Osteocyte (in vitro differentiated cells): ENCODE results near the gene POLR2C. TPM values are rescaled to one million over a fixed set of nuclear protein-coding genes. Genes with fewer than 3 reads are reported as not detected.
"Not testable (repeated sequence)": the region's sequence is repeated elsewhere in the genome, so short reads cannot be mapped to it uniquely, and the experiment has no call there.

Experiments used
- DNase-seq: peaks from one replicate; pipeline ENCODE4 v3.0.0; 2021; ENCODE audit warnings: mixed read lengths; ENCODE audit not compliant: unreplicated experiment; ENCODE audit errors: extremely low spot score
- H3K27ac Mint-ChIP-seq: one replicate; pipeline ENCODE4 v1.8.0; 2021; ENCODE audit warnings: mild to moderate bottlenecking, mixed read lengths; ENCODE audit not compliant: unreplicated experiment
- H3K27me3 Mint-ChIP-seq: one replicate; pipeline ENCODE4 v1.8.0; 2021; ENCODE audit warnings: mixed read lengths; ENCODE audit not compliant: unreplicated experiment
- H3K36me3 Mint-ChIP-seq: one replicate; pipeline ENCODE4 v1.8.0; 2021; ENCODE audit warnings: mixed read lengths; ENCODE audit not compliant: unreplicated experiment
- H3K4me1 Mint-ChIP-seq: one replicate; pipeline ENCODE4 v1.8.0; 2021; ENCODE audit warnings: mixed read lengths; ENCODE audit not compliant: unreplicated experiment
- H3K4me3 Mint-ChIP-seq: one replicate; pipeline ENCODE4 v1.8.0; 2021; ENCODE audit warnings: mild to moderate bottlenecking, moderate library complexity, mixed read lengths; ENCODE audit not compliant: unreplicated experiment
- H3K9me3 Mint-ChIP-seq: one replicate; pipeline ENCODE4 v1.8.0; 2021; ENCODE audit warnings: mixed read lengths; ENCODE audit not compliant: unreplicated experiment
- CTCF ChIP-seq: fragments of 200-600 bp; sonication (generic); IDR thresholded peaks from 2 replicates; pipeline ENCODE4 v1.5.0; 2021; ENCODE audit warnings: antibody characterized with exemption, mild to moderate bottlenecking, moderate library complexity
- total RNA-seq: library from RNA; stranded (reverse); gene quantifications from 2 replicates; pipeline ENCODE4 v1.2.1, GENCODE V29; 2021

Gene POLR2C
- total RNA-seq, 1 donor from 2014 or later, result 46.8 TPM

DNA sequence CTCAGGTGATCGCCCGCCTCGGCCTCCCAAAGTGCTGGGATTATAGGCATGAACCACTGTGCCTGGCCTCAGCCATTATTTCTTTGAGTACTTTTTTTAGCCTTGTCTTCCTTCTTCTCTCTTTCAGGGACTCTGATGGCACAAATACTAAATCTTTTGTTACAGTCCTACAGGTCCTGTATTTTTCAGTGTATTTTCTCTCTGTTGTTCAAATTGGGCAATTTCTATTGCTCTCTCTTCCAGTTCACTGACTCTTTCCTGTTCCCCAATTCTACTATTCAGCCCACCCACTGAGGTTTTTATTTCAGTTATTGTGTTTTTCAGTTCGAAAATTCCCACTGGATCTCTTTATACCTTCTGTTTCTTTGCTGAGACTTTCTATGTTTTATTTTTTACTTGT is 31.3 kb downstream of the POLR2C start:
- DNase-seq, result no peak
- no peak overlapping the region for H3K4me3 Mint-ChIP-seq
- H3K4me1 Mint-ChIP-seq, result no peaks in the 10 kb centered on the region
- H3K27me3 Mint-ChIP-seq, result peaks cover 35% of the 10 kb centered on the region
- TF ChIP-seq CTCF, result no peak
- no peaks in the 10 kb centered on the region for H3K36me3 Mint-ChIP-seq
- H3K9me3 Mint-ChIP-seq, result no peaks in the 10 kb centered on the region
- no peak overlapping the region for H3K27ac Mint-ChIP-seq

DNA sequence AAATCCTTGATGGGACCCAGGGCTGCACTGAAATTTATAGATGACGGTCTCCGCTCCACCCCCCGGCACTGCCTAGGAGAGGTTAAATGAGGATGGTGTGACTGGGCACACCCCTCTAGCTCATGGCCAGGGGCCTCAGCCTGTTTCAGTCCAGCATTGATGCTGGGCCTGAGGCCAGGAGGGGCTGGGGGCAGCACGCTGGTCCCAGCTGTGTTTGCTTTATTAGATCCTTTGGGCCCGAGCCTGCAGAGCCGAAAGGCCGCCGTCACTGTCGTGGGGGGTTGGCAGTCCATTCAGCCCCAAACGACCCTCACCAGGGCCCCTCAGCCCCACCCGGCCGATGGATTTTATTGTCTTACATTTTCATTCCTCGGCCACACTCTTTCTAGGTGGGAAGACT is 34.6 kb downstream of the POLR2C start:
- H3K27ac Mint-ChIP-seq, result no peak overlapping the region
- H3K36me3 Mint-ChIP-seq, result no peaks in the 10 kb centered on the region
- H3K27me3 Mint-ChIP-seq, result peaks cover 23% of the 10 kb centered on the region
- no peak for DNase-seq
- H3K4me1 Mint-ChIP-seq, result no peaks in the 10 kb centered on the region
- TF ChIP-seq CTCF, result no peak
- H3K4me3 Mint-ChIP-seq, result no peak overlapping the region
- no peaks in the 10 kb centered on the region for H3K9me3 Mint-ChIP-seq

DNA sequence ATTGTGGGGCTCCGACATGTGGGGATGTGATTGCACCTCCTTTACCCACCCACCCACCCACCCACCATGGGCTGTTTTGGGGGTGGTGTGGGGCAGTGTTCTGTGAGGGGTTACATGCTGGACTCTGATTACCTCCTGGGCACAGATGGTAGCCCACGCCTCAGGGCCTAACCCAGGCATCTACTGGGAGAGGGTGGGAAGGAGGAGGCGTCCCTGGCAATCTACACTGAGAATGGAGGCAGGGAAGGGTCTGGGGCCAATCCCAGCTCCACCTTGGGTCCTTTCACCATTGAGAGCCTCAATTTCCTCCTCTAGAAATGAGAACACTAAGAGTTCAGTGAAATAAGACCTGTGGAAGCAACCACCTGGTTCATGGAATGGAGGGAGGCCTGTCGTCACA is 35.6 kb downstream of the POLR2C start:
- H3K27me3 Mint-ChIP-seq, result peaks cover 27% of the 10 kb centered on the region
- no peak for TF ChIP-seq CTCF
- H3K9me3 Mint-ChIP-seq, result no peaks in the 10 kb centered on the region
- H3K36me3 Mint-ChIP-seq, result no peaks in the 10 kb centered on the region
- H3K4me1 Mint-ChIP-seq, result no peaks in the 10 kb centered on the region
- H3K4me3 Mint-ChIP-seq, result no peak overlapping the region
- no peak for DNase-seq
- H3K27ac Mint-ChIP-seq, result no peak overlapping the region

GRCh38 chr16:57499941-57500340 is 37.5 kb downstream of the POLR2C start:
- not testable (repeated sequence) for H3K4me1 Mint-ChIP-seq, H3K27ac Mint-ChIP-seq, H3K4me3 Mint-ChIP-seq, DNase-seq, H3K36me3 Mint-ChIP-seq, H3K9me3 Mint-ChIP-seq
- H3K27me3 Mint-ChIP-seq, result peaks cover 22% of the 10 kb centered on the region

DNA sequence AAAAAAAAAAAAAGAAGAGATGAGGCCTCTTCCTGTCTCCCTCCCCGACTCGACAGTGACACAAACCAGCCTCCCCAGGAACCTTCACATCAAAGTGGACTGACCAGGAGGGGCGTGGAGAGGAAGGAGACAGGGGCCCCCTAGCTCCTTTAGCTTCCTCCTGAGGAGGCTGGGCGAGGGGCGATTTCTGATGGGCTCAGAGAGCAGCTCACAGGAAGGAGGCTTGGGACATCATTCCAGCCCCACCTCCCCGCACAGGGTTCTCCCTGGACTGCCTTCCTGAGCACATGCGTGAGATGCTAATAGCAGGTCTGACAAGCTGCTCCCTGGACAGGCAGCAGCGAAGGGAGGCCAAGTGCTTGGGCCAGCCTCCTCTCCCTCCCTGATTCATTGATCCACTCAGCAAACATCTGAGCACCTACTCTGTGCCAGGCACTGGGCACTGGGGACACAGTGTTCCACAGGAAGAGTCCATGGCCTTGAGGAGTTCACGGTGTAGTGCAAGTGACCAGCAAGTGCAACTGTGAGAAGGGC is 38.2 kb downstream of the POLR2C start:
- no peak for DNase-seq
- Mint-ChIP-seq H3K27ac (no peak overlapping the region), H3K4me3 (no peak overlapping the region), H3K36me3 (no peaks in the 10 kb centered on the region), H3K9me3 (no peaks in the 10 kb centered on the region), H3K4me1 (no peaks in the 10 kb centered on the region), H3K27me3 (peaks cover 19% of the 10 kb centered on the region)
- no peak for TF ChIP-seq CTCF

DNA sequence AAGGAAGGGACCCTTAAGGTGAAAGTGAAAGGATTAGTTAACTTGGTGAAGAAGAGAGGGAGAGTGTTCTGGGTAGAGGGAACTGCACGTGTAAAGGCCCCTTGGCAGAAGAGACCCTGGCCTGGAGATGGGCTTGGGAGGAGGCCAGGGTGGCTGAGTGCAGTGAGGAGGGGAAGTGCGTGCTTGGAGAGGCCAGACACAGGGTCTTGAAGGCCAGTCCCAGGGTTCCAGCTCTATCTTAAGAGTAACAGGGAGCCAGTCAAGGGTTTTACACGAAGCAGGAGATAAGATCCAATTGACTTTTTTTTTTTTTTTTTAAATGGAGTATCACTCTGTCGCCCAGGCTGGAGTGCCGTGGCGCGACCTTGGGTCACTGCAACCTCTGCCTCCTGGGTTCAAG is 39.0 kb downstream of the POLR2C start:
- H3K27ac Mint-ChIP-seq, result no peak overlapping the region
- no peak for DNase-seq
- H3K4me3 Mint-ChIP-seq, result no peak overlapping the region
- H3K27me3 Mint-ChIP-seq, result peaks cover 20% of the 10 kb centered on the region
- no peaks in the 10 kb centered on the region for H3K4me1 Mint-ChIP-seq
- H3K36me3 Mint-ChIP-seq, result no peaks in the 10 kb centered on the region
- no peak for TF ChIP-seq CTCF
- no peaks in the 10 kb centered on the region for H3K9me3 Mint-ChIP-seq
